ENCODE measurements around the gene THNSL1. TPM values are rescaled to one million over a fixed set of nuclear protein-coding genes. Genes with fewer than 3 reads are reported as not detected.

The THNSL1 gene
- total RNA-seq, 4 donors from 2014 or later = 1.3 to 17.2 (median 5.1) TPM

DNA sequence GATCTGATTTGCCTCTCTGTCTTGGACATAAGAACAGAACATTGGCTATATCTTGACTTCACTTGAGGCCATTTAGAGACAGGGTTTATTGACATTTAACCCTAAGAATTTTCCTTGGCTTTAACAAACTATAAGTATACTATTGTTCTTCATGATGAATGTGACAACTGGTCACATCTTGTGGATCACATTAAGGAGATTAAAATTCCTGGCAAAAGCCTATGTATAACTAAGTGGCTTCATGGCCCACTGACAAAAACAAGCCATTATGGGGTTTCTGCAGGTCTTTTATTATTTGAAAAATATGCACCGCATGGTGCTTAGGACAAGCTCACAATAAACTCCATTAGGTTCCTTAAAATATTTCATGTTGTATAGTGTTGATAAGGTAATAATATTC, 54.8 kb downstream of the THNSL1 start:
- Histone ChIP-seq H3K4me1 (no peaks in the 10 kb centered on the region), H3K36me3 (no peaks in the 10 kb centered on the region), H3K4me3 (no peak overlapping the region), H3K27me3 (no peaks in the 10 kb centered on the region), H3K27ac (no peak overlapping the region), H3K9me3 (no peaks in the 10 kb centered on the region)
- TF ChIP-seq POLR2A (IDR thresholded peaks at IDR 0.05) = no peak
- TF ChIP-seq, protein P1, sequence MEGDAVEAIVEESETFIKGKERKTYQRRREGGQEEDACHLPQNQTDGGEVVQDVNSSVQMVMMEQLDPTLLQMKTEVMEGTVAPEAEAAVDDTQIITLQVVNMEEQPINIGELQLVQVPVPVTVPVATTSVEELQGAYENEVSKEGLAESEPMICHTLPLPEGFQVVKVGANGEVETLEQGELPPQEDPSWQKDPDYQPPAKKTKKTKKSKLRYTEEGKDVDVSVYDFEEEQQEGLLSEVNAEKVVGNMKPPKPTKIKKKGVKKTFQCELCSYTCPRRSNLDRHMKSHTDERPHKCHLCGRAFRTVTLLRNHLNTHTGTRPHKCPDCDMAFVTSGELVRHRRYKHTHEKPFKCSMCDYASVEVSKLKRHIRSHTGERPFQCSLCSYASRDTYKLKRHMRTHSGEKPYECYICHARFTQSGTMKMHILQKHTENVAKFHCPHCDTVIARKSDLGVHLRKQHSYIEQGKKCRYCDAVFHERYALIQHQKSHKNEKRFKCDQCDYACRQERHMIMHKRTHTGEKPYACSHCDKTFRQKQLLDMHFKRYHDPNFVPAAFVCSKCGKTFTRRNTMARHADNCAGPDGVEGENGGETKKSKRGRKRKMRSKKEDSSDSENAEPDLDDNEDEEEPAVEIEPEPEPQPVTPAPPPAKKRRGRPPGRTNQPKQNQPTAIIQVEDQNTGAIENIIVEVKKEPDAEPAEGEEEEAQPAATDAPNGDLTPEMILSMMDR (IDR thresholded peaks at IDR 0.05) = no peak
- no peak for DNase-seq
- intact Hi-C loops (cut with DNase I; ENCODE audit: low total_unique reads) = no loop called here

DNA sequence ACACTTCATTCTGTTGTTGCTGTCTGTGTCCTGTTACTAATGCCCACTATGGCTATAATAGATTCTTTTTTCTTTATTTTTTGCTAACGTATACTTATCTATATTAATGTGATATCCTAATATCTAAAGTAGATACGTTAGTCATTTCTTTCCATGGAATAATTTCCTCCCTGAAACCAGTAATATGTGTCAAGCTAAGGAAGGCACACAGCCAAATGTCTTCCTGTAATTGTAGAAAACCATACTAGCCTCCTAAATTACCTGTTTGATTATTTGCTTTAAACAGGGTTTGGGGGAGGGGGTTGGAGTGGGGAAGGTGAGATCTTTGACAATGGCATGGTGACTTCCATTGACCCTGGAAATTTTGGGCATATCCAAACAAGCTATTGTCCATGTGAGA, 56.4 kb downstream of the THNSL1 start:
- Histone ChIP-seq H3K27ac (no peak overlapping the region), H3K4me1 (no peaks in the 10 kb centered on the region), H3K4me3 (no peak overlapping the region), H3K9me3 (no peaks in the 10 kb centered on the region), H3K27me3 (no peaks in the 10 kb centered on the region), H3K36me3 (no peaks in the 10 kb centered on the region)
- no peak for DNase-seq
- TF ChIP-seq POLR2A (IDR thresholded peaks at IDR 0.05) = no peak
- TF ChIP-seq, protein P1 (IDR thresholded peaks at IDR 0.05) = no peak
- intact Hi-C loops (cut with DNase I; ENCODE audit: low total_unique reads) = no loop called here

DNA sequence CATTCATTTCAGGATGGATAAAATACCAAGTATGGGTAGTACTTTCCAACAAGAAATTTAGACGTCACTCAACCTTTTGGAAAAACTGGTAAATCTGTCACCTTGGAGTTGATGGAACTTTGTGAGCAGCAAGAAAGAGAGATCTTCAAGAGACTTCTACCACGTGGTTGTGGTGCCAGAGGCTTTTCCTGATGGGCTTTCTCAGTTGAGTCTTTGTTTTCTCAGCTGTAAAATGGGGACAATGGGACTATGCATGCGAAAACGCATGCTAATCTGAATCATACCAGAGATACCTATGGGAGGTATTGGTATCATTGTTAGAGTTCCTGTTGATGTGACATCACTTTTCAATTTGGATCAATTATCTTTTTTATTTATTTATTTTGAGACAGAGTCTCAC, 59.4 kb downstream of the THNSL1 start:
- TF ChIP-seq, protein P1 (IDR thresholded peaks at IDR 0.05) = no peak
- TF ChIP-seq POLR2A (IDR thresholded peaks at IDR 0.05) = no peak
- no peak overlapping the region for H3K27ac ChIP-seq
- H3K9me3 ChIP-seq = no peaks in the 10 kb centered on the region
- DNase-seq = no peak
- no peaks in the 10 kb centered on the region for H3K36me3 ChIP-seq
- H3K4me1 ChIP-seq = no peaks in the 10 kb centered on the region
- no peaks in the 10 kb centered on the region for H3K27me3 ChIP-seq
- intact Hi-C loops (cut with DNase I; ENCODE audit: low total_unique reads) = no loop called here
- H3K4me3 ChIP-seq = no peak overlapping the region

Other genes with a start within 250 kb of the THNSL1 start
- gene PRTFDC1, start 64.0 kb upstream of the THNSL1 start, total RNA-seq = 10 to 100 TPM in 2 of 4 donors, 1 to 10 TPM in 2; 1.3 to 38.7 (median 20.3) TPM
- 1 to 10 TPM in 2 of 4 donors, under 1 TPM in 1, not detected in 1; 0.73 to 10.0 (median 2.3) TPM for gene ENKUR, start 454 bp upstream of the THNSL1 start, total RNA-seq
- gene GPR158, start 158.4 kb downstream of the THNSL1 start, total RNA-seq = under 1 TPM in 1 of 4 donors, not detected in 3; 0.07 TPM